ENCODE measurements around the gene UGT1A6. TPM values are rescaled to one million over a fixed set of nuclear protein-coding genes. Genes with fewer than 3 reads are reported as not detected.

The UGT1A6 gene
- total RNA-seq, 1 experiment from 2014 or later: not detected

- ATAC-seq (no peak), DNase-seq (ENCODE audit: low spot score) (no peak)
- peaks cover 24% of the 10 kb centered on the region for H3K4me1 Mint-ChIP-seq
- CTCF ChIA-PET: interaction anchor here (0.7 to 1.7 kb wide), 2 partner anchors 21 to 592 kb away, joined by 3 to 4 read pairs; no protein-coding TSS in a partner anchor
- no peak overlapping the region for H3K4me3 Mint-ChIP-seq
- H3K36me3 Mint-ChIP-seq: no peaks in the 10 kb centered on the region
- H3K27me3 Mint-ChIP-seq (ENCODE audit: low read depth): peaks cover 3% of the 10 kb centered on the region; the same call in 1 of the 2 replicates
- H3K9me3 Mint-ChIP-seq: 0 out of 2 replicates have a peak, but pooled peaks cover 4% of the 10 kb centered on the region
- POLR2A ChIA-PET: no interaction called here
- H3K27ac Mint-ChIP-seq: no peak overlapping the region
- TF ChIP-seq NFYB (CRISPR knock-in tag; conservative IDR thresholded peaks at IDR 0.05; ENCODE audit: low read depth) (no peak), MAX (CRISPR knock-in tag; IDR thresholded peaks at IDR 0.05) (no peak), USF2 (CRISPR knock-in tag; IDR thresholded peaks at IDR 0.05) (no peak), GABPB1 (CRISPR knock-in tag; IDR thresholded peaks at IDR 0.05) (no peak), ZNF219 (CRISPR knock-in tag; IDR thresholded peaks at IDR 0.05; ENCODE audit: borderline replicate concordance) (no peak), E2F4 (CRISPR knock-in tag; IDR thresholded peaks at IDR 0.05; ENCODE audit: borderline replicate concordance, low read depth) (no peak), CREM (CRISPR knock-in tag; IDR thresholded peaks at IDR 0.05) (no peak)
Measured at GRCh38 chr2:233690444-233690843, 2.2 kb upstream of the UGT1A6 start.

GRCh38 chr2:233691443-233692433, 952 bp upstream of the UGT1A6 start:
- H3K4me1 Mint-ChIP-seq: peaks cover 24% of the 10 kb centered on the region
- no peaks in the 10 kb centered on the region for H3K36me3 Mint-ChIP-seq
- TF ChIP-seq ZNF425 (CRISPR knock-in tag; conservative IDR thresholded peaks at IDR 0.05) (no peak), PRRX2 (CRISPR knock-in tag; IDR thresholded peaks at IDR 0.05) (no peak), E2F5 (CRISPR knock-in tag; IDR thresholded peaks at IDR 0.05) (no peak), ZNF416 (CRISPR knock-in tag; IDR thresholded peaks at IDR 0.05) (no peak), MLX (CRISPR knock-in tag; IDR thresholded peaks at IDR 0.05) (no peak), MYBL2 (CRISPR knock-in tag; IDR thresholded peaks at IDR 0.05) (no peak), ZNF232 (CRISPR knock-in tag; IDR thresholded peaks at IDR 0.05) (no peak), AR (CRISPR knock-in tag; IDR thresholded peaks at IDR 0.05) (no peak), ZNF396 (CRISPR knock-in tag; IDR thresholded peaks at IDR 0.05; ENCODE audit: borderline replicate concordance) (no peak), RELA (CRISPR knock-in tag; IDR thresholded peaks at IDR 0.05; ENCODE audit: borderline replicate concordance) (no peak), PREB (CRISPR knock-in tag; IDR thresholded peaks at IDR 0.05; ENCODE audit: borderline replicate concordance) (no peak)
- peaks cover 3% of the 10 kb centered on the region; the same call in 1 of the 2 replicates for H3K27me3 Mint-ChIP-seq (ENCODE audit: low read depth)
- ATAC-seq (peak; percentile 81), DNase-seq (ENCODE audit: low spot score) (no peak)
- H3K27ac Mint-ChIP-seq: no peak overlapping the region
- CTCF ChIA-PET: interaction anchor here (1.7 kb wide), 1 partner anchor 20 kb away, joined by 4 read pairs; no protein-coding TSS in a partner anchor
- POLR2A ChIA-PET: no interaction called here
- H3K9me3 Mint-ChIP-seq: 0 out of 2 replicates have a peak, but pooled peaks cover 4% of the 10 kb centered on the region
- H3K4me3 Mint-ChIP-seq: no peak overlapping the region
